IPS-20b (cell line): ENCODE measurements around the gene MEX3A.
A peak's percentile ranks its signal among the peaks of the same experiment; 100 is the strongest.

ENCODE experiments used
- H3K27ac ChIP-seq: one replicate; pipeline ENCODE4 v1.5.1; 2013; ENCODE audit warnings: low read length
- H3K27me3 ChIP-seq: 2 replicates; pipeline ENCODE4 v1.6.1; 2013; ENCODE audit warnings: mild to moderate bottlenecking, low read length, inconsistent platforms; ENCODE audit not compliant: insufficient read depth
- H3K36me3 ChIP-seq: 2 replicates; pipeline ENCODE4 v1.6.1; 2013; ENCODE audit warnings: low read depth, mild to moderate bottlenecking, inconsistent platforms, low read length, moderate library complexity; ENCODE audit not compliant: insufficient read depth
- H3K4me1 ChIP-seq: 2 replicates; pipeline ENCODE4 v1.6.1; 2013; ENCODE audit warnings: mild to moderate bottlenecking, control low read depth, inconsistent platforms, low read length, moderate library complexity; ENCODE audit not compliant: insufficient read depth
- H3K4me3 ChIP-seq: 2 replicates; pipeline ENCODE4 v1.5.1; 2013; ENCODE audit warnings: mild to moderate bottlenecking, low read length, inconsistent platforms
- H3K9ac ChIP-seq: 2 replicates; pipeline ENCODE4 v1.6.1; 2013; ENCODE audit warnings: low read depth, mild to moderate bottlenecking, inconsistent platforms, low read length, moderate library complexity
- H3K9me3 ChIP-seq: 2 replicates; pipeline ENCODE4 v1.6.1; 2013; ENCODE audit warnings: mild to moderate bottlenecking, low read depth, low read length, inconsistent platforms; ENCODE audit not compliant: insufficient read depth

Gene MEX3A

GRCh38 chr1:156106624-156107488 is 24.6 kb upstream of the MEX3A start:
- peaks cover 34% of the 10 kb centered on the region for H3K4me1 ChIP-seq
- no peaks in the 10 kb centered on the region for H3K27me3 ChIP-seq
- H3K9me3 ChIP-seq, result no peaks in the 10 kb centered on the region
- H3K36me3 ChIP-seq, result no peaks in the 10 kb centered on the region
- no peak overlapping the region for H3K27ac ChIP-seq
- peak overlapping the region; percentile 30 for H3K9ac ChIP-seq
- peak overlapping the region; percentile 83 for H3K4me3 ChIP-seq

- peaks cover 34% of the 10 kb centered on the region for H3K4me1 ChIP-seq
- peak overlapping the region; percentile 85; the same call in 1 of the 2 replicates for H3K9ac ChIP-seq
- H3K27ac ChIP-seq, result peak overlapping the region; percentile 82
- H3K4me3 ChIP-seq, result peak overlapping the region; percentile 83
- H3K36me3 ChIP-seq, result no peaks in the 10 kb centered on the region
- no peaks in the 10 kb centered on the region for H3K9me3 ChIP-seq
- no peaks in the 10 kb centered on the region for H3K27me3 ChIP-seq
Observed at GRCh38 chr1:156104861-156105832, 22.9 kb upstream of the MEX3A start.

GRCh38 chr1:156104065-156104810 is 22.0 kb upstream of the MEX3A start:
- Histone ChIP-seq H3K27me3 (no peaks in the 10 kb centered on the region), H3K4me3 (no peak overlapping the region), H3K9me3 (no peaks in the 10 kb centered on the region), H3K9ac (peak overlapping the region; percentile 54; the same call in 1 of the 2 replicates), H3K4me1 (peaks cover 34% of the 10 kb centered on the region), H3K36me3 (no peaks in the 10 kb centered on the region), H3K27ac (peak overlapping the region; percentile 82)

- no peaks in the 10 kb centered on the region for H3K27me3 ChIP-seq
- H3K27ac ChIP-seq, result no peak overlapping the region
- H3K9ac ChIP-seq, result no peak overlapping the region; the same call in 1 of the 2 replicates
- H3K4me3 ChIP-seq, result no peak overlapping the region
- no peaks in the 10 kb centered on the region for H3K9me3 ChIP-seq
- H3K36me3 ChIP-seq, result no peaks in the 10 kb centered on the region
- peaks cover 34% of the 10 kb centered on the region for H3K4me1 ChIP-seq
Observed at GRCh38 chr1:156103521-156103947, 21.3 kb upstream of the MEX3A start.

- H3K4me3 ChIP-seq, result no peak overlapping the region
- H3K4me1 ChIP-seq, result peaks cover 34% of the 10 kb centered on the region
- no peak overlapping the region for H3K9ac ChIP-seq
Observed at GRCh38 chr1:156102633-156103511, 20.6 kb upstream of the MEX3A start.

GRCh38 chr1:156101880-156102279 is 19.6 kb upstream of the MEX3A start:
- no peak overlapping the region for H3K9ac ChIP-seq
- H3K4me1 ChIP-seq, result peaks cover 26% of the 10 kb centered on the region
- no peaks in the 10 kb centered on the region for H3K9me3 ChIP-seq
- no peak overlapping the region for H3K27ac ChIP-seq
- no peaks in the 10 kb centered on the region for H3K36me3 ChIP-seq
- no peak overlapping the region for H3K4me3 ChIP-seq
- no peaks in the 10 kb centered on the region for H3K27me3 ChIP-seq

More at GRCh38 chr1:156102633-156103511, 20.6 kb upstream of the MEX3A start:
- no peaks in the 10 kb centered on the region for H3K9me3 ChIP-seq
- H3K36me3 ChIP-seq, result no peaks in the 10 kb centered on the region
- no peaks in the 10 kb centered on the region for H3K27me3 ChIP-seq
- H3K27ac ChIP-seq, result no peak overlapping the region

- no peak overlapping the region for H3K27ac ChIP-seq
- H3K9ac ChIP-seq, result no peak overlapping the region
- peaks cover 20% of the 10 kb centered on the region for H3K4me1 ChIP-seq
- no peaks in the 10 kb centered on the region for H3K9me3 ChIP-seq
- H3K27me3 ChIP-seq, result no peaks in the 10 kb centered on the region
- H3K4me3 ChIP-seq, result no peak overlapping the region
- H3K36me3 ChIP-seq, result no peaks in the 10 kb centered on the region
Observed at GRCh38 chr1:156100205-156100995, 18.1 kb upstream of the MEX3A start.

- Histone ChIP-seq H3K9ac (no peak overlapping the region), H3K9me3 (no peaks in the 10 kb centered on the region), H3K4me1 (peaks cover 9% of the 10 kb centered on the region), H3K36me3 (no peaks in the 10 kb centered on the region; the same call in 1 of the 2 replicates), H3K27ac (no peak overlapping the region), H3K4me3 (no peak overlapping the region), H3K27me3 (no peaks in the 10 kb centered on the region)
Observed at GRCh38 chr1:156099282-156099681, 17.0 kb upstream of the MEX3A start.

- H3K9me3 ChIP-seq, result no peaks in the 10 kb centered on the region
- H3K9ac ChIP-seq, result no peak overlapping the region
- no peaks in the 10 kb centered on the region for H3K27me3 ChIP-seq
- H3K4me3 ChIP-seq, result no peak overlapping the region
- no peak overlapping the region for H3K27ac ChIP-seq
- peaks cover 7% of the 10 kb centered on the region for H3K4me1 ChIP-seq
- H3K36me3 ChIP-seq, result peaks cover 4% of the 10 kb centered on the region; the same call in 1 of the 2 replicates
Observed at GRCh38 chr1:156098784-156099183, 16.5 kb upstream of the MEX3A start.
